NOMO-1 treated with dmso at 0.1 percent for 144 hours (cell line): ENCODE results near the gene FAM3D.
"Not testable (repeated sequence)": the region's sequence is repeated elsewhere in the genome, so short reads cannot be mapped to it uniquely, and the experiment has no call there.

Source experiments
- DNase-seq: peaks from one replicate; lab custom pipeline; 2025; ENCODE audit not compliant: unreplicated experiment; lab: John Stamatoyannopoulos, UW

FAM3D gene

DNA sequence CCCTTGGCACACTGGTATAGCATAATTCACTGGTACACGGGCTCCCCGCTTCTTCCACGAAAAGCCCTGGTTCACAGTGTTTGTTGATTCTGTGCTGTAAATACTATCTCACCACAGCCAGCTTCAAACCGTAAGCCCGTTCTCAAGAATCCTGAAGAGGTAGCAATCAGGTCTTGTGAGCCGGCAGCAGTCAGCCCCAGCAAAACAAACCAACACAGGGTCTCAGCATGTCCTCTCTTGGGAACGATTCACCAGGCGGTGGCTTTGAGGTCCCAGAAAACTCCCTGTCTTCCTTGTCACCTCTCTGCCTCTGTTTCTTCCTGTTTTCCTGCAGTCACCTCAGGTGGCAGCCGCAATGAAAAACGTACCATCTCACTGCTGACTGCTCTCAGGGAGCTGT lies 19.1 kb upstream of the FAM3D start:
- no peak for DNase-seq

DNA sequence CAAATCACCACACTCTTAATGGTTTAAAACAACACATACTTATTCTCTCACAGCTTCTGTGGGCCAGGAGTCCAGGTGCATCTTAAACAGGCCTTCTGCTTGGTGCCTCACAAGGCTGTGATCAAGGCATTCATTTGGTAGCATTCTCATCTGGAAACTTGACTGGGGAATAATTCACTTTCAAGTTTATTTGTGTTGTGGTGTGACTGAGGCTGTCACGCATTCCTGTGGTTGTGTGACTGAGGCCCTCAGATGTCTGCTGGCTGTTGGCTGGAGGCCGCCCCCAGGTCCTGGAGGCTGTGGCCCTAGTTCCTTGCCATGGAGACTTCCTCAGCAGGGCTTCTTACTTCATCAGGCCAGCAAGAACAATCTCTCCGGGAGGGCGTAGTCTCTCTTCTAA lies 16.9 kb upstream of the FAM3D start:
- no peak for DNase-seq

GRCh38 chr3:58683001-58683458 lies 16.5 kb upstream of the FAM3D start:
- no peak for DNase-seq

DNA sequence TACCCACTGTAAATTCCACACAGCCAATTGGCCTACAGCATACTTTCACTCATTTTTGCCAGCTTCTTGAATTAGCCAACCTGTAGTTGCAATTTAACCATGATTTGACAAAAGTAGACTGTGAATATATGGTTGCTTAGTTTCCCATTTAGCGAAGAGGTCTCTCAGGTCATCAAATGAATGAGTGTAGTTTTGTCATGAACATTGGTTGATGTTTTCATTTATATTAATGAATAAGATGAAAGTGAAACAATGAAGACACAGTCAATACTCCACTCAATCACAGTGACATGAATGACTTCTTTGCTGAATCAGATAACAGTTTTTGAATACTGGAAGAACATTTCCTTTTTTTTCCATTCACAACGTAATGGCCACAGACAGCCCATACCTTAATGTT lies 15.3 kb upstream of the FAM3D start:
- DNase-seq: no peak

GRCh38 chr3:58680879-58681525 lies 14.4 kb upstream of the FAM3D start:
- no peak for DNase-seq

- no peak for DNase-seq
Observed at GRCh38 chr3:58679974-58680666, 13.5 kb upstream of the FAM3D start.

DNA sequence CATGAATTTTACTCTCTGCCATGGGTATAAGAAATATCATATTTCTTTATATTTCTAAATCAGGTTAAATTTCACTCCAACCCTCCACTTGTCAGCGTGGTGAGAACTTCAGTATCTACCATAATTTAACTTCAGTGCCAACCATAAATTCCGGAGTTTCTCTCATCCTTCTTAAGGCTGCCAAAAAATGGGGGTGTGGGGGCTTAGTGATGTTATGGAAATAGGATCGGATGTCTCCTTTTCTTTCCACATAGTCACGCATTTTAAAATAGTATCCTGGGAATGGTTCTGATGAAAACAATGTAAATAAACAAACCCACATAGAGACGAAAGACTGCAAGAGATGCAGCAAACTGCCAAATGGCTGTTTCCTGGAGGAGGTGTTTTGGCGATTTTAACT lies 12.9 kb upstream of the FAM3D start:
- no peak for DNase-seq

DNA sequence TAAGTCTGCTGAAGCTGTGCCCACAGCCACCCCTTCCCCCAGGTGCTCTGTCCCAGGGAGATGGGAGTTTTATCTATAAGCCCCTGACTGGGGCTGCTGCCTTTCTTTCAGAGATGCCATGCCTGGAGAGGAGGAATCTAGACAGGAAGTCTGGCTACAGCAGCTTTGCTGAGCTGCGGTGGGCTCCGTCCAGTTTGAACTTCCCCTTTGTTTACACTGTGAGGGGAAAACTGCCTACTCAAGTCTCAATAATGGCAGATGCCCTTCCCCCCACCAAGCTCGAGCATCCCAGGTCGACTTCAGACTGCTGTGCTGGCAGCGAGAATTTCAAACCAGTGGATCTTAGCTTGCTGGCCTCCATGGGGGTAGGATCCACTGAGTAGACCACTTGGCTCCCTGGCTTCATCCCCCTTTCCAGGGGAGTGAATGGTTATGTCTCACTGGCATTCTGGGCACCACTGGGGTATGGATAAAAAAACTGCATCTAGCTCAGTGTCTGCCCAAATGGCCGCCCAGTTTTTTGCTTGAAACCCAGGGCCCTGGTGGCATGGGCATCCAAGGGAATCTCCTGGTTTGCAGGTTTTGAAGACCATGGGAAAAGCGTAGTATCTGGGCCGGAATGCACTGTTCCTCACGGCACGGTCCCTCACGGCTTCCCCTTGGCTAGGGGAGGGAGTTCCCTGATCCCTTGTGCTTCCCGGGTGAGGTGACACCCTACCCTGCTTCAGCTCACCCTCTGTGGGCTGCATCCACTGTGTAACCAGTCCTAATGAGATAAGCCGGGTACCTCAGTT lies 11.8 kb upstream of the FAM3D start:
- not testable (repeated sequence) for DNase-seq

- no peak for DNase-seq
Observed at GRCh38 chr3:58672880-58673279, 6.3 kb upstream of the FAM3D start.

GRCh38 chr3:58672451-58672850 lies 5.9 kb upstream of the FAM3D start:
- DNase-seq: no peak

GRCh38 chr3:58670506-58671135 lies 4.0 kb upstream of the FAM3D start:
- no peak for DNase-seq

DNA sequence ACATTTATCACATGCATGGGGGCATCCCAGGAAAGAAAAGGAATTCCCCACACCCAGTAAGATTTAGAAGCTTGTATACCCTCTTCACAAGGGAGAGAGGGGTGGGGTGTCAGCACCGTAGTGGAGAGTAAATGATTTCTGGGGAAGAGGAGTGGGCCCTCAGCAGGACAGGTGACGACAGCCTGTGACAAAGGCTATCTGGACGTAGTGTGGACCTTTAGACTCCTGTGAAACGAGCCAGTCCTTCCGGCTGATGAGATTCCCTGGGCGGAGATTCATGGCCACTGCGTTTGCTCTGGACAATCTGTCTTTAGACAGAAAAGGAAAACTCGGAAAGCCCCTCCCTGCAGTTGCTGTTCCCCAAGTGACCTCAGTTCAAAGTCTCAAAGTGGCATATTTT lies 1.7 kb upstream of the FAM3D start:
- no peak for DNase-seq

DNA sequence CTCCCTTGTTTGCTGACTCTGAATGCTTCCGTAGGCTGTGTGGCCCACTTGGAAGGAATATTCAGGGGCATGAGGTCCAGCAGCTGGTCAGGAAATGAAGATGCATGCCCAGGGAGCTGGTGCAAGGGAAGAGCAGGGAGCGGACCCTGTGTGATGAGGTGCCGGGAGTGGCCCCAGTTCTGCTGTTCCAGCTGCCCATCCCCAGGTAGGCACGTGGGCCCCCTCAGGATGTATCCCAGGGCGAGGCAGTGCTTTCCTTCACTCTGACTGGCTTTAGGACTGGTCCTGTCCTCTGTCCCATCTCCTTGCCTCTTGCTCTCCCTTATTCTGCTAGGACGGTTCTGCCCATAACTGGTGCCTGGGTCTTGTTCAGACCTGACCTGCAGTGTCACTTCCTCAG lies 1.1 kb upstream of the FAM3D start:
- no peak for DNase-seq

DNA sequence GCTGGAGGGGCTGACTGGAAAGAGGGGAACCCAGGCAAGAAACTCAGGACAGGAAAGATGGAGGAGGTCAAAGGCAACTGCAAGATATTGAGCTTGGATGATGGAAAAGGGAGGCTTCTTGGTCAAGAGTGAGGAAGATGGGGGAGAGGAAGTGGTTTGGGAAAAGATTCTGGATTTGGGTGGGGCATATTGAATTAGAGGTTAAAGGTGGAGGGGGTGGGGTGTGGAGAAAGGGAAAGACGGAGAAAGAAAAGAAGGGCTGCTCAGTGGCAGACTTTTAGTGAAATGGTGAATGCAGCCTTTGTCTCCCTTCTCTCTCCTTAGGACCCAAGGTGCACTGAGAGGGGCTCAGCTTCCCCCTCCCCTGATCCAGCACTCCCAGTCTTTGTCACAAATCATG lies 655 bp upstream of the FAM3D start:
- DNase-seq: no peak

GRCh38 chr3:58665405-58665804 lies 1.2 kb downstream of the FAM3D start:
- no peak for DNase-seq

GRCh38 chr3:58664611-58665010 lies 2.0 kb downstream of the FAM3D start:
- no peak for DNase-seq

GRCh38 chr3:58661836-58662420 lies 4.6 kb downstream of the FAM3D start:
- no peak for DNase-seq

DNA sequence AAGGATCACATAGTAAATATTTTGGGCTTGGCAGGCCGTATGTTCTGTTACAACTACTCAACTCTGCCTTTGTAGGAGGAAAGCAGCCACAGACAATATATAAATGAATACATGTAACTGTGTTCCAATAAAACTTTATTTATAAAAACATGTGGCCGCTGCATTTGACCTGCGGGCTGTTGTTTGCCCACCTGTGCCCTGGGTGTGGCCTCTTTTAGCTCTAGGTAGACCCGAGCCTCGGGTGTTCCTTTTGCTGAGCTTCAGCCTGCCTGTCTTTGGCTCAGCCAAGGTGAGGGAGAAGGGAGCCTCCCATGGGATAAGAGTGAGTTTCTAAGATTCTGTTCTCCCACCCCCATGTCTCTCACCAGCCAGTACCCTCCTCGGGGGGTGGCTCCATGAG lies 5.6 kb downstream of the FAM3D start:
- no peak for DNase-seq

DNA sequence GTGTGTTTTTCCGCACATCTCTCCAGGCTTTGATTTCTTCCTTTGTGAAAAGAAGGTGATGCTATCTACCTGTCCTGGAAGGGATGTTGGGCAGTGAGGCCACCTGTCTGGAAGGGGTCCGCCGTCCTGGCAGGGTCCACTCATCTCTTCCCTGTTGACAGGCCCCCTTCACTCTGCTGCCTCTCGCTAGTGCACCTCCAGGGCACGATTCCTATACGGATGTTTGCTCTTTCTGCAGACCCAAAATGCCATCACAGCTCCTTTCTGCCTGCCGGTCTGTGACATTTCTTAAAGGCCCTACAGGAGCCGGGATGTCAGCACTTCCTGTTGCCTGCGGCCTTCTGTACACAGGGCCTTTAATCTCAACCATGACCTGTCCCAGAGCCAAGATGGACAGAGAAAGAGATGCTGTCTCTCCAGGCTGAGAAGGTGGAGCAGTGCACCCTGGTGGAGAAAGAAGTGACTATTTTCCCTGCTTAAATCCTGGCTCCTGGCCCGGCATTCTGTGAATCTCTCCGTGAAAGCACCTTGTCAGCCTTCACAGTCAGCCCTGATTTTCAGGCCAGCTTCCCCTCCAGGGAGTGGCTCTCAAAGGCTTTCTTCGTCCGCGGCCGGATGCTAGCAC lies 7.4 kb downstream of the FAM3D start:
- DNase-seq: no peak

DNA sequence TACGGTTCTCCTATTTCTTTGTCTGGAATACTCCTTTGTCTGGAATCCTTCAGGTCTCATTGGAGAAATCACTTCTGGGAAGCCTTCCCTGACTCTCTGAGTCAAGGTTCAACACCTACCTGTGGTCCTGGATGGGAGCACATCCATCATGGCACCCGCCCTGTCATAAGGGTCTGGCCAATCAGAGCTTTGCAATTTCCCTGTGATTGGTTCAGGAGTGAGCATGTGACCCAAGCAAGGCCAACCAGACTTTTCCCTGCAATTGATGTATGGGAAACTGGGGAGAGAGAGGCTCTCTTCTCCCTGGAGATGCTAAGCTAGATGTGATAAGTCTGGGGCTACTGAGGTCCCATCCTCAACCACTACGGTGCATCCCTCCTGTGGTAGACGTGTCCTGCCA lies 8.1 kb downstream of the FAM3D start:
- DNase-seq: no peak
